HepG2 (cell line): ENCODE results near the gene UBE2H. TPM values are rescaled to one million over a fixed set of nuclear protein-coding genes. Genes with fewer than 3 reads are reported as not detected.

ENCODE experiments used
- ELF1 ChIP-seq: sonication (generic); formaldehyde crosslinking; IDR thresholded peaks from 2 replicates; pipeline ENCODE4 v1.4.0; 2020; ENCODE audit warnings: missing genetic modification reagents
- FOSL2 ChIP-seq: sonication (generic); formaldehyde crosslinking; IDR thresholded peaks from 2 replicates; pipeline ENCODE4 v1.4.0; 2020; ENCODE audit warnings: missing genetic modification reagents
- FOXM1 ChIP-seq: sonication (generic); formaldehyde crosslinking; IDR thresholded peaks from 2 replicates; pipeline ENCODE4 v1.5.0; 2020; ENCODE audit warnings: missing genetic modification reagents
- HDAC6 ChIP-seq: fragments of 200-600 bp; sonication (generic); IDR thresholded peaks from 2 replicates; pipeline ENCODE4 v1.7.0; 2017; ENCODE audit warnings: mild to moderate bottlenecking, antibody characterized with exemption, low read length, low read depth
- ISL2 ChIP-seq: sonication (generic); formaldehyde crosslinking; IDR thresholded peaks from 2 replicates; pipeline ENCODE4 v1.5.0; 2020; ENCODE audit warnings: missing genetic modification reagents
- MBD4 ChIP-seq: IDR thresholded peaks from 2 replicates; pipeline ENCODE4 v1.6.1; 2012; ENCODE audit warnings: low read length, inconsistent platforms, borderline replicate concordance
- MIER2 ChIP-seq: IDR thresholded peaks from 2 replicates; pipeline ENCODE4 v1.6.1; 2016; ENCODE audit warnings: missing biosample characterization, missing genetic modification reagents
- MIXL1 ChIP-seq: IDR thresholded peaks from 2 replicates; pipeline ENCODE4 v1.6.1; 2016
- MYC ChIP-seq: sonication (generic); formaldehyde crosslinking; IDR thresholded peaks from 2 replicates; pipeline ENCODE4 v1.9.0; 2021; ENCODE audit warnings: missing genetic modification reagents, borderline replicate concordance
- NRL ChIP-seq: sonication (generic); formaldehyde crosslinking; IDR thresholded peaks from 2 replicates; pipeline ENCODE4 v1.5.0; 2020; ENCODE audit warnings: missing genetic modification reagents, mild to moderate bottlenecking, moderate library complexity, borderline replicate concordance
- SOX5 ChIP-seq: IDR thresholded peaks from 2 replicates; pipeline ENCODE4 v1.6.1; 2016; ENCODE audit warnings: borderline replicate concordance
- ZBTB21 ChIP-seq: sonication (generic); formaldehyde crosslinking; IDR thresholded peaks from 2 replicates; pipeline ENCODE4 v1.4.0; 2020; ENCODE audit warnings: missing genetic modification reagents
- ZMYM4 ChIP-seq: sonication (generic); formaldehyde crosslinking; IDR thresholded peaks from 2 replicates; pipeline ENCODE4 v1.8.1; 2023; ENCODE audit warnings: mild to moderate bottlenecking, missing genetic modification reagents
- ZNF121 ChIP-seq: sonication (generic); formaldehyde crosslinking; IDR thresholded peaks from 2 replicates; pipeline ENCODE4 v1.5.0; 2020; ENCODE audit warnings: mild to moderate bottlenecking, missing genetic modification reagents
- ZNF317 ChIP-seq: sonication (generic); formaldehyde crosslinking; IDR thresholded peaks from 2 replicates; pipeline ENCODE4 v1.5.0; 2020; ENCODE audit warnings: mild to moderate bottlenecking, missing genetic modification reagents
- ZNF672 ChIP-seq: sonication (generic); formaldehyde crosslinking; IDR thresholded peaks from 2 replicates; pipeline ENCODE4 v1.8.1; 2022; ENCODE audit warnings: missing genetic modification reagents
- ZNF724P ChIP-seq: sonication (generic); formaldehyde crosslinking; IDR thresholded peaks from 2 replicates; pipeline ENCODE4 v1.8.0; 2022; ENCODE audit warnings: missing genetic modification reagents, borderline replicate concordance
- ZSCAN29 ChIP-seq: sonication (generic); formaldehyde crosslinking; conservative IDR thresholded peaks from 2 replicates; pipeline ENCODE4 v1.4.0; 2020; ENCODE audit warnings: mild to moderate bottlenecking, missing genetic modification reagents
- polyA plus RNA-seq, 8 experiments: library from polyadenylated mRNA; depleted of rRNA in 3 of 8; stranded (reverse) in 7 of 8; unstranded in 1 of 8; fragments of >200 nt; fragmentation: Illumina TruSeq in 4 of 8; extraction: Trizol in 4 of 8; gene quantifications; 2 replicates each; pipeline versions ENCODE4 v1.2.1 to v1.2.3, GENCODE V29; 2011 to 2016; ENCODE audit warnings: low read depth in 4 of 8, missing spikeins in 1 of 8, mixed read lengths in 1 of 8; ENCODE audit not compliant: insufficient read depth in 1 of 8
- total RNA-seq, 5 experiments: library from RNA; depleted of rRNA; stranded (reverse); fragments of >200 nt; fragmentation: Illumina TruSeq; extraction: Trizol; gene quantifications; 2 replicates each; pipeline ENCODE4 v1.2.3, GENCODE V29; 2016; ENCODE audit warnings: low read depth in 1 of 5
- TF ChIP-seq, protein P1 (sequence below): sonication (generic); formaldehyde crosslinking; IDR thresholded peaks from 2 replicates; pipeline ENCODE4; 2020; ENCODE audit warnings: missing genetic modification reagents, mild to moderate bottlenecking, borderline replicate concordance
- TF ChIP-seq, protein P2 (sequence below): sonication (generic); formaldehyde crosslinking; conservative IDR thresholded peaks from 2 replicates; pipeline ENCODE4 v1.8.0; 2022; ENCODE audit warnings: mild to moderate bottlenecking, moderate library complexity, missing genetic modification reagents
- TF ChIP-seq, protein P3 (sequence below): sonication (generic); formaldehyde crosslinking; IDR thresholded peaks from 2 replicates; pipeline ENCODE4 v1.8.1; 2023; ENCODE audit warnings: missing genetic modification reagents, inconsistent platforms, borderline replicate concordance
- TF ChIP-seq, protein P4 (sequence below): IDR thresholded peaks from 2 replicates; pipeline ENCODE4 v1.6.1; 2012; ENCODE audit warnings: inconsistent platforms

The UBE2H gene
- total and polyA plus RNA-seq, 2 of the 13 experiments (the other 11 are each of a cell fraction or from before 2014, with no cell fraction given) = 15.5 to 40.1 TPM

DNA sequence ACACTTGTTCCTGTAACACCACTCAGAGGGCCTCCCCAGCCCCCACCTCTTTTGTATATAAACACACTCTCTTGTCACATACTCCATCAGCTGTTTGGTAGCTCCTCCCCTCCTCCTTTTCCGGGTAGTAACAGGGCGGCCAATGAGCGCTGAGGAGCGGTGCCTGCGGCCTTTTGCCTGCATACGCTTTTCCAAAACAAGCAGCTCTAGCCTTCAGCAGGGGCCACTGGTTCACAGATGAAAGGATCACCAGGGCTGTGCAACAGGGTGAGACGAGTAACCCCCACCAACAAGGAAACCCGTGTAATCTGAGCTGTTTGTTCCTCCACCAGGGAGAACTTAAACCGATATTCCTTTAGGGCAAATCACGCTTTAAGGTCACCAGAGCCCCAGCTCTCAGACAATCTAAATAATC is 3.9 kb downstream of the UBE2H start (continued):
- TF ChIP-seq, protein P1, sequence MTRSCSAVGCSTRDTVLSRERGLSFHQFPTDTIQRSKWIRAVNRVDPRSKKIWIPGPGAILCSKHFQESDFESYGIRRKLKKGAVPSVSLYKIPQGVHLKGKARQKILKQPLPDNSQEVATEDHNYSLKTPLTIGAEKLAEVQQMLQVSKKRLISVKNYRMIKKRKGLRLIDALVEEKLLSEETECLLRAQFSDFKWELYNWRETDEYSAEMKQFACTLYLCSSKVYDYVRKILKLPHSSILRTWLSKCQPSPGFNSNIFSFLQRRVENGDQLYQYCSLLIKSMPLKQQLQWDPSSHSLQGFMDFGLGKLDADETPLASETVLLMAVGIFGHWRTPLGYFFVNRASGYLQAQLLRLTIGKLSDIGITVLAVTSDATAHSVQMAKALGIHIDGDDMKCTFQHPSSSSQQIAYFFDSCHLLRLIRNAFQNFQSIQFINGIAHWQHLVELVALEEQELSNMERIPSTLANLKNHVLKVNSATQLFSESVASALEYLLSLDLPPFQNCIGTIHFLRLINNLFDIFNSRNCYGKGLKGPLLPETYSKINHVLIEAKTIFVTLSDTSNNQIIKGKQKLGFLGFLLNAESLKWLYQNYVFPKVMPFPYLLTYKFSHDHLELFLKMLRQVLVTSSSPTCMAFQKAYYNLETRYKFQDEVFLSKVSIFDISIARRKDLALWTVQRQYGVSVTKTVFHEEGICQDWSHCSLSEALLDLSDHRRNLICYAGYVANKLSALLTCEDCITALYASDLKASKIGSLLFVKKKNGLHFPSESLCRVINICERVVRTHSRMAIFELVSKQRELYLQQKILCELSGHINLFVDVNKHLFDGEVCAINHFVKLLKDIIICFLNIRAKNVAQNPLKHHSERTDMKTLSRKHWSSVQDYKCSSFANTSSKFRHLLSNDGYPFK = peak; percentile 24; the same call in 1 of the 2 replicates
- TF ChIP-seq, protein P2, sequence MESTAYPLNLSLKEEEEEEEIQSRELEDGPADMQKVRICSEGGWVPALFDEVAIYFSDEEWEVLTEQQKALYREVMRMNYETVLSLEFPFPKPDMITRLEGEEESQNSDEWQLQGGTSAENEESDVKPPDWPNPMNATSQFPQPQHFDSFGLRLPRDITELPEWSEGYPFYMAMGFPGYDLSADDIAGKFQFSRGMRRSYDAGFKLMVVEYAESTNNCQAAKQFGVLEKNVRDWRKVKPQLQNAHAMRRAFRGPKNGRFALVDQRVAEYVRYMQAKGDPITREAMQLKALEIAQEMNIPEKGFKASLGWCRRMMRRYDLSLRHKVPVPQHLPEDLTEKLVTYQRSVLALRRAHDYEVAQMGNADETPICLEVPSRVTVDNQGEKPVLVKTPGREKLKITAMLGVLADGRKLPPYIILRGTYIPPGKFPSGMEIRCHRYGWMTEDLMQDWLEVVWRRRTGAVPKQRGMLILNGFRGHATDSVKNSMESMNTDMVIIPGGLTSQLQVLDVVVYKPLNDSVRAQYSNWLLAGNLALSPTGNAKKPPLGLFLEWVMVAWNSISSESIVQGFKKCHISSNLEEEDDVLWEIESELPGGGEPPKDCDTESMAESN = 0 out of 2 replicates have a peak, but pooled peaks have one; percentile 2
- TF ChIP-seq ZNF672 (CRISPR knock-in tag) (no peak), MBD4 (no peak; the same call in 1 of the 2 replicates), SOX5 (CRISPR knock-in tag) (peak; percentile 78; the same call in 1 of the 2 replicates), ZNF724P (no peak), MIXL1 (CRISPR knock-in tag) (peak; percentile 69), FOXM1 (no peak), ZMYM4 (CRISPR knock-in tag) (peak; percentile 88), NRL (no peak), ZNF317 (no peak), ISL2 (CRISPR knock-in tag) (peak; percentile 49; the same call in 1 of the 2 replicates), FOSL2 (peak; percentile 34; the same call in 1 of the 2 replicates), ZBTB21 (no peak), ZSCAN29 (peak; percentile 87), HDAC6 (no peak), MYC (CRISPR knock-in tag) (peak; percentile 47; the same call in 1 of the 2 replicates), MIER2 (CRISPR knock-in tag) (no peak; the same call in 1 of the 2 replicates), ZNF121 (no peak), ELF1 (CRISPR knock-in tag) (peak; percentile 97)
- TF ChIP-seq, protein P3, sequence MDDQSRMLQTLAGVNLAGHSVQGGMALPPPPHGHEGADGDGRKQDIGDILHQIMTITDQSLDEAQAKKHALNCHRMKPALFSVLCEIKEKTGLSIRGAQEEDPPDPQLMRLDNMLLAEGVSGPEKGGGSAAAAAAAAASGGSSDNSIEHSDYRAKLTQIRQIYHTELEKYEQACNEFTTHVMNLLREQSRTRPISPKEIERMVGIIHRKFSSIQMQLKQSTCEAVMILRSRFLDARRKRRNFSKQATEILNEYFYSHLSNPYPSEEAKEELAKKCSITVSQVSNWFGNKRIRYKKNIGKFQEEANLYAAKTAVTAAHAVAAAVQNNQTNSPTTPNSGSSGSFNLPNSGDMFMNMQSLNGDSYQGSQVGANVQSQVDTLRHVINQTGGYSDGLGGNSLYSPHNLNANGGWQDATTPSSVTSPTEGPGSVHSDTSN (CRISPR knock-in tag) = no peak
- TF ChIP-seq, protein P4, sequence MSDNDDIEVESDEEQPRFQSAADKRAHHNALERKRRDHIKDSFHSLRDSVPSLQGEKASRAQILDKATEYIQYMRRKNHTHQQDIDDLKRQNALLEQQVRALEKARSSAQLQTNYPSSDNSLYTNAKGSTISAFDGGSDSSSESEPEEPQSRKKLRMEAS = no peak; the same call in none of the 2 replicates
